NCI-H1105 treated with DMSO at 0.1 percent for 48 hours (cell line): ENCODE results near the gene SOX10.
A peak's percentile ranks its signal among the peaks of the same experiment; 100 is the strongest.
"Not testable (repeated sequence)": the region's sequence is repeated elsewhere in the genome, so short reads cannot be mapped to it uniquely, and the experiment has no call there.

Source experiments
- DNase-seq: peaks from one replicate; lab custom pipeline; 2025; lab: John Stamatoyannopoulos, UW

The SOX10 gene

DNA sequence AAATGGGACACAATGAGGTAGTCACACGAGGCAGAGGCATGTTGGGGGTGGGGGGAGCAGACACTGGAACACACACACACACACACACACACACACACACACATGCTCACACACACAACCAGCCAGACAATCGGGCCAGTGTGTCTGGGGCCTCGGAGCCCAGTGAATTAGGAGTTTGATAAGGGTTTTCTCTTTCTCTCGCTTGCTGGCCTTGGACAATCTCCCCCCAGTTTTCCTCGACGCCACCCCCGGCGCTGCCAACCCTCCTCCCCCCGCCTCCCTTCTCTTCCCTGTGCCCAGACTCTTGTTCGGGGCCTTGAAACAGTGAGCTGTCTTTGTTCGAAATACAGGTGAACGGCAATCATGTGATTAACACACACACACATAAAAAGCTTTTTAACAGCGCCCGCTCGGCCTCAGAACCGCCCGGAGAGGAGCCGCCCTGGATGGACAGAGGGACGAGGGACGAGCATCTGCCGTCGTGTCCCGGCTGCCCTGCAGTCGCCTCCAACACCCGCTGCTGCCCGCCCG lies 1.5 kb upstream of the SOX10 start:
- no peak for DNase-seq

DNA sequence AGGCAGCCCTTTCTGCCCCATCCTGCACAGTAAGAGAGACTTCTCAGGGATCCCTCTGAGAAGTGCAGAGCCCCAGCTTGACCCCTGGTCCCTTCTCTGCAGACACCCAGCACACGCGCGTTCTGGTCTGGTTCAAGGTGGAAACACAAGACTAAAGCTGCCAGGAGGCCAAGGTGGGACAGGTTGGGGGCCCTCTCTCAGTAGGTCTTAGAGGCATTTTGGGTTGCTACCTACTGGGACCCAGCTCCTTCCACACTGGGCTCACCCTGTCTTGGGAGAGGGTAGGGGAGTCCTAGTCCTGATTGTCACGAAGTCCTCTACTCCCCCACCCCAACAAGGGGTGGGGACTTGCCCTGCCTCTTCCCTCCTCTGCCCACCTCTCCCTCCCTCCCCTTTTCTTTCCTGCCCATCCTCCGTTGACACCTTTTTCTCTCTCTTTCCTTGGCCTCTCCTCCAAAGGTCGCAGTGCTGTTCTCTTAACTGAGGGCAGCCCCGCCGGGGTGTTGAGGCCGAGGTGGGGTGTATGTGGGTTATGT lies 763 bp upstream of the SOX10 start:
- no peak for DNase-seq

DNA sequence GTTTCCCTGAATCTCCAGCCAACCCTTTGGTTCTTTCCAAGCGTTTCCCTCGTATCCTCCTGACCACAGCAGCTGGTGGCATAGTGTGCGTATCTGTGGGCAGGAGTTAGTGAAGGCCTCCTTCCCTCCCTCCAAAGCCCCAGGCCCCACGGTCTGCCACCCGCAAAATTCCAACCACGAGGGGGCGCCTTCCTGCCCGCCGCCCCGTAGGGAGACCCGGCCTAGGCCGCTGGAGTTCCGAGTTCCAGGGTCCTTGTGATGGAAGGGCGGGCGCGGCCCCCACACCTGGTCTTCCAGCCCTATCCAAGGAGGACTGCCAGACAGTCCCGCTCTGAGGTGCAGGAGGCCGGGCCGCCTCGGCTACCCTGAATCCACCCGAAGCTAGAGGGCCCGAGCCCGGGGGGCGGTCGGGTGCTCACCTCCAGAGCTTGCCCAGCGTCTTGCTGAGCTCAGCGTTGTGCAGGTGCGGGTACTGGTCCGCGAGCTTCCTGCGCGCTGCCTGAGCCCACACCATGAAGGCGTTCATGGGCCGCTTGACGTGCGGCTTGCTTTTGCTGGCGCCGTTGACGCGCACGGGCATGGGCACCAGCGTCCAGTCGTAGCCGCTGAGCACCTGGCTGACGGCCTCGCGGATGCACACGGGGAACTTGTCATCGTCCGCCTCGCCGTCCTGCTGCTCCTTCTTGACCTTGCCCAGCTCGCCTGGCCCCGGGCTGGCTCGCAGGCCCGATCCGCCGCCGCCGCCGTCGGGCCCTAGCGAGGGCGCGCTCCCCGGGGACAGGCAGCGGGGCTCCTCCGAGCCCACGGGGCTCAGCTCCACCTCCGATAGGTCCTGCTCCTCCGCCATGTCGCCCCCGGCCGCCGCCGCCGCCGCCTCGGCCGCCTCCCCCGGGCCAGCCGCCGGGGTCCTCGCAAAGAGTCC lies 1.2 kb downstream of the SOX10 start:
- DNase-seq: no peak

DNA sequence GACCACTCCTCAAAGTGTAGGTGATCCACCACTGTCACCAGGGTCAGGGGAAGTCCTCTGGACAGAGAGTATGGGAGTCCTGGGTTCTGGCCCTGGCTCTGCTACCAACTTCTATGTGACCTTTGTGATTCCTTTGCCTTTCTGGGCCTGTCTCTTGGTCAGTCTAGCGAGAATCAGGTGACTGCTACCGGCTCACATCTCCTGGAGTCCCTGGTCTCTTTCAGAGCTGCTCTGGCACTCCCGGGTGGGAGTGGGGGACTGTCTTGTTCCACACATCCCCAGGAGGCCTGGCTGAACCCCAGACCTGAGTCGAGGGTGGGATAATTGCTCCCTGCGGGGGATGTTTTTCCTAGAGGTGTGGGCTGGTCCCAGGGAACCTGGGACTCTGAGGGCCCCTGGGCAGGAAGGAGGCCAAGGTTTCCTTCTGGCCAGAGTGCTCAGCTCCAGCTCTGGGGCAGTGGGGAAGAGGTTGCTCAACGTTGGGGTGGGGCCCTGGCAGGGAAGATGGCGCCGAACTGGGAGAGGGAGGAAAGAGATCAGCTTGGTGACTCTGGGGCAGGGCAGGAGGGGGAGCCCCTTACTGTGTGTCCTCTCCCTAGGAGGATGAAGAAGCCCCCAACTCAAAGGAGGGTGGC lies 2.1 kb downstream of the SOX10 start:
- no peak for DNase-seq

DNA sequence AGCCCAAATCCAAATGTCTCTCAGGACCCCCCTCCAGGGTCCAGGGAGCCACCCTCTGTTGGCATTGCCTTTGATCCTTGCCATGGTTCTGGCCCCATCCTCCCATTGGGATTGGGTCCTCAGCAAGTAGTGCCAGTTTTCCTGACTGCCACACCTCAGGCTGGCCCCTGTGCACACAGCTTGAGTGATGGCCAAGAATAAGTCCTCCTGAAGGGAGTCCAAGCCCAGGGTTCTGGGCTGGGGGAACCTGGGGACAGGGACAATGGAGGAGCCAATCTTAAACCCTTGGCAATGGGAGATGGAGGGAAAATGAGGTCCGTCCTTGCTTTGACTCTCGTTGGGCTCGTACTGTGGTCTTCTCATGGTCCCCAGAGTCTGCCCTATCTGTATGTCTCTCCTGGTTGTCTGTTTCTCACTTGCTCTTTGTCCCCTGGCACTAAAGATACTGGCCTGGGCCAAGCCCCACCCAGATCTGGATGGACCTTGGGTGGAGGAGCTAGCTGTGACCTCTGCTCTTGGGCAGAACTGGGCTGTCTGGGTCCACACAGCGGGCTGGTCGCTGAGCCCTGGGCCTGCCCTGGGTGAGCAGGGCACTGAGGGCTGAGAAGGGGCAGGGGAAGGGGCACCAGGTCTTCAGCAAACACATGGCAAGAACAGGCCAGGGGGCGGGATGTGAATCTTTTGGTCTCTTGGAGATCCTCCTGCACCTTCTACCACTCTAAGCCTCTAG lies 2.9 kb downstream of the SOX10 start:
- no peak for DNase-seq

DNA sequence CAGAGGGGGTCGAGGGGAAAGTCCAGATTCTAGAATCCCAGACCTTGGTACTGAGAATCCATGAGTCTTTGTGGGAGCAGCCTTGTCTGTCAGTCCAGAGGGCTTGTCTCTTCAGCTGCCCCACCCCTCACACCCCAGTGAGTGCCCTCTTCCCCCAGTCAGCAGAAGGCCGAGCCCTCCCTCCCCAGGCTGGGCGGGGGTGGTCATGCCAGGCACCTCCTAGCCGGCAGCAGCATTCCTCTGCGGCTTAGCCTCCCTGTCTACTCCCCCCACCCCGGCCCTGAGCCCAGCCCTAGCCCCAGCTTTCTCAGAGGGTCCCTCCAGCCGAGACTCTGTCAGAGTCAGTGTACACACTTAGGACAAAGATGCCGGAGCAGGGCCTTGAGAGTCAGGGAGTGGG lies 4.6 kb downstream of the SOX10 start:
- DNase-seq: no peak

DNA sequence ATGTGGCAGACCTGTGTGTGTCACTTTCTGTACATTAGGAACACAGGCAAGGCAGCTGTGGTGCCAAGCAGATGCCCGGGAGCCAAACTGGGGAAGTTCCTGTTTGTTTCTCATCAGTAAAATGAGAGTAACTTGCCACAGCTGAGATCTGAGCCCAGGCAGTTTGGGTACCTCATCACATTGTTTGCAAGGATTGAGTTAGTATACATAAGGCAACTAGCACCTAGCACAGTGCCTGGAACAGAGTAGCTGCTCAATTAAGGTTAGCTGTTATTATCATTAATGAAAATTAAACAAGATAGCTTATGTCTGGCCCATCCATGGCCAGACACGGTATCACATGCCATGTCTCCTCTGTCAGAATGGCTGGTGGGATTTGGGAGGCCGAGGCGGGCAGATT lies 7.8 kb downstream of the SOX10 start:
- no peak for DNase-seq

DNA sequence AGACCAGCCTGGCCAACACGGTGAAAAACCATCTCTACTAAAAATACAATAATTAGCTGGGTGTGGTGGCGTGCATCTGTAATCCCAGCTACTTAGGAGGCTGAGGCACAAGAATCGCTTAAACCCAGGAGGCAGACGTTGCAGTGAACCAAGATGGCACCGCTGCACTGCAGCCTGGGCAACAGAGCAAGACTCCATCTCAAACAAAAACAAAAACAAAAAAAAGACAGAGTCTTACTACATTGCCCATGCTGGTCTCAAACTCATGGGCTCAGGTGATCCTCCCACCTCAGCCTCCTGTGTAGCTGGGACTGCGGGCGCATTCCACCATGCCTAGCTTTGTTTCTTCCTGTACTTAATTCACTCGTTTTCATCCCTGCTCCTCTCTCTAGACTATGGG lies 8.3 kb downstream of the SOX10 start:
- not testable (repeated sequence) for DNase-seq

DNA sequence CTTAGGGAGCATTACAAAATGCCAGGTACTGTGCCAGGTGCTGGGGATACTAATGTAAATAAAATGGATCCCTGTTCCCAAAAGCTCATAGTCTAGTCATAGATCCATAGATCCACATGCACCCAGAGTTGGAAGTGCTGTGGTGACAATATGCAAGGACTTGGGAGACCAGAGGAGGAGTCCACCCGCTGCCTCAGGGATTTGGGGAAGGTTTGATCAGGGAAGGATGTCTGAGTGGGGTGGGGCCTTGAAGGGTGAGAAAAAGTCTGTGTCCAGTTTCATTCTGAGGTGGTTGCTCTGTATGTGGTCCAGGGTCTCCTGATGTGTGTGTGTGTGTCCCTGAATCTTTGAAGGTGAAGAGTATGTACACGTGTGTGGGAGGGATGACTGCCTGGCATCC lies 9.2 kb downstream of the SOX10 start:
- no peak for DNase-seq

DNA sequence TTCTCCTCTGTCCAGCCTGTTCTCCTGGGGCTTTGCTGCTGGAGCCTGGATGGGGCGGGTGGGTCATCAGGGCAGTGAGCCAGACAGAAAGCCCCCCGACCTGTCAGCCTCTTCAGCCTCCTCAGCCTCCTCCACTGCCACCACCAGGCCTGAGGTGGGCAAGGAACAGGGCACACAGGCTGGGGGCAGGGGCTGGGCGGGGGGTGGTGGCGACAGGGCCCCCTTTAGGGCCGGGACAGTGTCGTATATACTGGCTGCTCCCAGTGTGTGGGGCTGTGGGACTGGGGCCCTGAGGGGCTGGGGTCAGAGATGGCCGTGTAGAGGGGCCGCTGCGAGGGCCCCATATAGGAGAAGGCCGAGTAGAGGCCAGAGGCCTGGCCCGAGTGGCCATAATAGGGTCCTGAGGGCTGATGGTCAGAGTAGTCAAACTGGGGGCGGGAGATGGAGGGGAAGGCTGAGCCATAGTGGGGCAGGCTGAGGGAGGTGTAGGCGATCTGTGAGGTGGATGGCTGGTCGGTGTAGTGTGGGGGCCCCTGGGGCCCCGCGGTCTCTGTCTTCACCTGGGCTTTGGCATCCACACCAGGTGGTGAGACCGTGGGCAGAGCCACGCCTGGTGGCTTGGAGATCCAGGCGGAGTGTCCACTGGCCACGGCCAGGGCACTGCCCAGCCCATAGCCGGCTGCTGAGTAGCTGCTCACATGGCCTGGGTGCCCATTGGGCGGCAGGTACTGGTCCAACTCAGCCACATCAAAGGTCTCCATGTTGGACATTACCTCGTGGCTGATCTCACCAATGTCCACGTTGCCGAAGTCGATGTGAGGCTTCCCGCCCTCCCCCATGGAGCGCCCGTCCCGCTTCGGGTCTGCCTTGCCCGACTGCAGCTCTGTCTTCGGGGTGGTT lies 10.8 kb downstream of the SOX10 start:
- DNase-seq: no peak

DNA sequence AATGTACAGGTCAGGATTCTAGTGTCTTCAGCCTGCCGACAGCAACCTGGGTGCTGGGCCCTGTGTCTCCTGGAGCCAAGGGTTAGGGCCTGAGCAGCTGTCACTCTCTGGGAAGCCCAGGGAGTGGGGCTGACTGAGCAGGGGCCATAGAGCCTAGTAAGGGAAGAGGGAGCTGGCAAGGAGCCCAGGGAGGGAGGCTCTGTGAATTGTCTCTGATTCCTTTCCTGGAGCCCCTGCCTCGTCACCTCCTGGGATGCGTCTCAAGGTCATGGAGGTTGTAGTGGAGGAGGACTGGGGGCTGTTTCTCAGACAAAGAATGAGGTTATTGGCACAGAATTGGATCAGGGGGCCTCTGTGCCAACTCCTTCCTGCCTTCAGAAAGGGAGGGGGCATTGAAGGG lies 11.8 kb downstream of the SOX10 start:
- peak; percentile 3 for DNase-seq

DNA sequence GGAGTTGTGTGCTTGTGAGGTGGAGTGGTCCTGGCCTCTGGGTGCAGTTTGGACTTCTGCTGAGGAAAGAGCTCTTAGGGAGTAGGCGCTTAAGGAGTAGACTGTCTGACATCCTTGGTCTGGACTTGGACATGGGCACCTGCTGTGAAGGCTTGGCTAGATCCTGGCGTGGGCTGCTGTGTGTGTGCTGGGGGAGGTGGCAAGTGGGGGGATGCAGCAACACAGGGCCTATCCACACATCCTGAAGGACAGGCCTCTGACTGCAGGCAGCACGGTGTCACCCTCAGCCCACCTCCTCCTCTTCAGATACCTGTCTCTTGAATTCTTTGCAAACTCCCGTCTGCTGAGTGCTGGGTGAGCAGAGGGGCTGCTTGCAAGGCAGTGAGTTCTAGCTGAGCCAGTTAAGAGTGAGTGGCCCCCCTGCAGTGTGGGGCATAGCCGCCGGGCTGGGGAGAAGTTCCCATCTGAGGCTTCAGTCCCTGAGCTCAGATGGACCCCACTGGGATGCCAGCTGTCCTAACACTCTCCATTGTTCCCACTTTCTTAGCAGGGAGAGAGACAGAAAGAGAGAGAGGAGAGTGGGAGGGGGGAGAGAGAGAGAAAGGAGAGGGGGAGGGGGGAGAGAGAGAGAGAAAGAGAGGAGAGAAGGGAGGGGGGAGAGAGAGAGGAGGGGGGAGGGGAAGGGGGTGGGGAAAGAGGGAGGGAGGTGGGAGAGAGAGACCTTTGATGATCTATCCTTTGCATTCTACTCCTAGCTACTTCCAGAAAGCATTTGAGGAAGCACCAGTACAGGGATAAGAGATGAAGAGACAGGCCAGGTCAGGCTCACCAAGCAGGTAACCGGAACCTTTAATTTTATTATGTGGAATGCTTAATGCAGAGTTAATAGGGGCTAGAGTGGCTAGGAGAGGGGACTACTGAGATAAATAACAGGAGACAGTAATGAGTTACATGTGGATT lies 12.6 kb downstream of the SOX10 start:
- DNase-seq: no peak

DNA sequence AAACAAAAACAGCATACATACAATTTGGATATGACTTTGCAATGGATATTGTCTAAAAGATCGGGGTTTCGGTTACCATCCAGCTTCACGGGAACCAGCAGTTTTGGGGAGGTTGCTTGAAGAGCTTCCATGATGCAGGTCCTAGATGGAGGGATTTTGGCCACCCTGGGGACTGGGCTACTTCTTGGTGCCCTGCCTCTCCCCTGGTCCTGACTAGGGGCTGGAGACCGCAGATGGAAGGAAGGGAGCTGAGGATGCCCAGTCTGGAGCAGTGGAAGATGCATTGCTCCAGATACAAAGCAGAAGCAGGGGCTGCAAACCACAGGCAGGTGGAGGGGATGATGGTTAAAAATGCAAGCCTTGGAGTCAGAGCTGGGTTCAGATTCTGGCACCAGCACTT lies 13.5 kb downstream of the SOX10 start:
- no peak for DNase-seq

DNA sequence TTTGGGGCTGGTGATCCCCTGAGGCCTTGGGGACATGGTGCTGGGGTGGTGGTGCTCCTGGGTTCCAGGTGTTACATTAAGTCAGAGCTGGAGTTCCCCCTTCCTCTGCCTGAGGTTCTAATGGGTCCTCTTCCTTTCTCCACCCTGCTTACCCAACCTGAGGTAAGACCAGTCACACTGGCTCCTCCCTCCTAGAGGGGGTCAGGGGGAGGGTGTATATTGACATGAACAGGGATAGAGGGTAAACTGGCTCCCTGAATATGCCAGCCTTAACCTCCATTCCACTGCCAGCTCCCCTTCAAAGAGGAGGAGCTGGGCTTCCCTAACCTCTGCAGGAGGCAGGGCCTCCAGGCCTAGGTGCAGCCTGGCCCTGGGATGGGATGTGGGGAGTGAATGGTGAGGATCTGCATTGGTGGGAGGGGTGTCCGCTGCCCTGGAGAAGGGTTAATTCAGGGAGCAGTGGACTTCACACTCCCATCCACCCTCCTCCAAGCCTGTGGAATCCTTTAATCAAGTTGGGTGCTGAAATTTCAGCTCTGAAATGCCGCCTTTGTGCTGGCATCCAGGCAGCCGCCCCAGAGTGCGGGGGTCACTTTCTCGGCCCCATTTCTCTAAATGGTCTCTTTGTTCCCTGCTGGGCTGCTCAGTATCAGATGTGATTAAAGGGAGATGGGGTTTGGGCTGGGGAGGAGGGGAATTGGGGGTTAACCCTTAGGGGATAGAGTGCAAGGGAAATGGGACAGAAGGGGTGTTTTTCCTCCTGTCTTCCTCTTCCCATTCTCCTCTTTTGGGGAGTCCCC lies 15.7 kb downstream of the SOX10 start:
- DNase-seq: no peak

DNA sequence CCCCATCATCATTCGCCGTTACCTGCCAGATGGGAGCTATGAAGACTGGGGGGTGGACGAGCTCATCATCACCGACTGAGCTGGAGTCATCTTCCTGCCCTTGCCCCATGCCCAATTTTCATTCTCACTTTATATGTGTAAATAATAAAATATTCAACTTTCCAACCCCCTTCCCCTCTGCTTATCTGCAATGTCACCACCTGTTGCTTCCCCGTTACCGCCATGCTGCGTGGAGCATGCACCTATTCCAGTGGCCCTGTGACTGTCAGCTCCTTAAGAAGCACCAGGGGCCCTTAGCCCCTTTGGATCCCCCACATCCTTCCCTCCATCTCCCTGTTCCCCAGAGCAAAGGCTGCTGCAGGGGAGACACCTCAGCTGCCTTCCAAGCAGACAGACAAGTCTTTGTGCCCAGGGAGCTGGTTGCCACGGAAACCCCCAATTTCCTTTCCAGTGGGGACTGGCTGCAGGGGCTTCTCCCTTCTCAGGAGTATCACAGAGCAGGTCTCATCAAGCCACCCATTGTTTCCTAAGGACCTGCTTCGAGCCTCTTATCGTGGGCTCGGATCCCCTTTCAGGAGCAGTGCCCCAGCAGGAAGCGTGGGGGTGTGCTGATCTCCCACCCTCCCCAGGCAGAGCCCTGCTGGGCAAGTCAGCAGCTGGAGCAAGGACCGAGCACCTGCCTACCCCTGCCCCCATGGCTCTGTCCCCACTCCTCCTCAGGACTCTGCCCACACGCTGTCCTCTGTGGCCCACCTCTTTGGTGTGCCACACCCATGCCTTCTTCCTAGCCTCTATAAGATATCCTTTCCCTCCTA lies 16.5 kb downstream of the SOX10 start:
- DNase-seq: no peak

DNA sequence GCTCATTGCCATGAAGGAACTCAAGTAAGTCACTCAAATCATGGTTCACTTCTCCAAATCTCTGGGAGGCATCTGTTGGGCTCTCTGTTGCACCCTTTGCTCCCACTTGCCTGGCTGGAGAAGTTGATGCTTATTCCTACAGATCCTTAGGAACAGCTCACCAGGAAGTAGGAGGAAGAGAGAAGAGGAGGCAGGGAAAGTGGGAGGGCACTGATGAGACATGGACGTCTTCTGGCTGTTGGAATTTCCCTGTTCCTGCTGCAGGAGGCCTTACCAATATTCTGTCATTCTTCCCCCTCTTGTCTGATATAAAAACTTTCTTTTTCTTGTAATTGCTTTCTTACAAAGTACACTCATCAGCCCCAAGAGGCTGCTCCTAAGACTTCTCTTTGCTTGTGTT lies 17.2 kb downstream of the SOX10 start:
- DNase-seq: no peak

DNA sequence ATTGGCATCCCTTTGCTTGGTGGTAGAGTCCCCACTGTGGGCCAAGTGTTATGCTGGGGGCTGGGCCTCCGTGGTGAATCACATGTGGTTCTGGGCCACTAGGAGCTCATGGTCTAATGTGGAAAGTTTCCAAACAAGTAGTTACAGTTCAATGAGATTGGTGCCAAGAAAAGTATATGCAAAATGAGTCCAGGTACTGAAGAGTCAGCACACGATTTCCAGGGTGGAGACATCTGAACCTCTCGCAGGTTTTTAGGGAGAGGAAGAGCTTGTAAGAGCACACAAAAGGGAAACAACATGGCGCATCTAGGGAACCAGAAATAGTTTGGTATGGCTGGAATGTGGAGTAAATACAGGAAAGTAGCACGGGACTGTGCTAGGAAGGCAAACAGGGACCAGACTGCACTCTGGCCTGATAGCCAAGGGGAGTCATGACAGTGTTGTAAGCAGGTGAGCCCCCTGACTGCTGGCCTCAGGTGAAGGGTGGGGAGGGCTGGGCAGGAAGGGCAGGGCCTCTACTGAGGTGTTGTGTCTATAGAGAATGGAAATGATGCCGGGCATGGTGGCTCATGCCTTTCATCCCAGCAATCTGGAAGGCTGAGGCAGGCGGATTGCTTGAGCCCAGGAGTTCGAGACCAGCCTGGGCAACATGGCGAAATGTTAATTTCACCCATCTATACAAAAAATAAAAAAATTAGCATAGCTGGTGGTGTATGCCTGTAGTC lies 18.3 kb downstream of the SOX10 start:
- no peak for DNase-seq

DNA sequence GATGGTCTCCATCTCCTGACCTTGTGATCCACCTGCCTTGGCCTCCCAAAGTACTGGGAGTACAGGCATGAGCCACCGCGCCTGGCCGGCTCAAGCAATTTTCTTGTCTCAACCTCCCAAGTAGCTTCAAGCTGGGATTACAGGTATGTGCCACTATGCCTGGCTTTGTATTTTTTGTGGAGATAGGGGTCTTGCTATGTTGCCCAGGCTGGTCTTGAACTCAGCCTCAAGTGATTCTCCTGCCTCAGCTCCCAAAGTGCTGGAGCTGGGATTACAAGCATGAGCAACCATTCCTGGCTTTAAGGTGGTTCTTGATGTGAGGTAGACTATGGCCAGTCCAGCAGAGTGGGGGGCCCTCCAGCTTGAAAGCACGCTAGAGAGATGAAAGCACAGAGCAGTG lies 23.3 kb downstream of the SOX10 start:
- no peak for DNase-seq
